Activated CD4-positive, alpha-beta memory T cell treated with anti-CD3 and anti-CD28 coated beads for 36 hours (primary cell): Measurements from ENCODE around the gene TUG1. TPM values are rescaled to one million over a fixed set of nuclear protein-coding genes. Genes with fewer than 3 reads are reported as not detected.

Source experiments
- CTCF ChIA-PET: fragments of 350-600 bp; sonication (Branson Sonifier 250); formaldehyde crosslinking; loops from one replicate; lab custom pipeline; 2021; ENCODE audit warnings: antibody characterized with exemption, inconsistent platforms; lab: Charles Lee
- POLR2A ChIA-PET: fragments of 350-600 bp; sonication (Branson Sonifier 250); formaldehyde crosslinking; loops from one replicate; lab custom pipeline; 2021; ENCODE audit warnings: antibody characterized with exemption; lab: Charles Lee
- DNase-seq: peaks from one replicate; pipeline ENCODE4 v3.0.0-alpha.2; 2020
- H3K27ac Mint-ChIP-seq: one replicate; pipeline ENCODE4 v1.8.0; 2021; ENCODE audit warnings: mixed read lengths
- H3K27me3 Mint-ChIP-seq: one replicate; pipeline ENCODE4 v1.8.0; 2021; ENCODE audit warnings: mixed read lengths
- H3K36me3 Mint-ChIP-seq: one replicate; pipeline ENCODE4 v1.8.0; 2021; ENCODE audit warnings: mixed read lengths
- H3K4me1 Mint-ChIP-seq: one replicate; pipeline ENCODE4 v1.8.0; 2021; ENCODE audit warnings: low read depth, mixed read lengths
- H3K4me3 Mint-ChIP-seq: one replicate; pipeline ENCODE4 v1.8.0; 2021; ENCODE audit warnings: mild to moderate bottlenecking, mixed read lengths
- H3K9me3 Mint-ChIP-seq: one replicate; pipeline ENCODE4 v1.8.0; 2021; ENCODE audit warnings: mixed read lengths
- intact Hi-C: fragments of 100-400 bp; cut with micrococcal nuclease; formaldehyde crosslinking; loops from one replicate; pipeline ENCODE4 v1.15.1; 2023
- total RNA-seq, 2 experiments: library from RNA; stranded (reverse); gene quantifications; one replicate each; pipeline ENCODE4 v1.2.3, GENCODE V29; 2021

TUG1 gene
- total RNA-seq, 2 experiments from 2014 or later: 35.6 to 38.3 TPM

- H3K36me3 Mint-ChIP-seq: peaks cover 46% of the 10 kb centered on the region
- H3K27me3 Mint-ChIP-seq: no peaks in the 10 kb centered on the region
- CTCF ChIA-PET: interaction anchor here (0.8 to 2.0 kb wide), 3 partner anchors 9 to 58 kb away, joined by 3 to 4 read pairs (median 3); partner anchors contain the start of gene TUG1
- DNase-seq: no peak
- POLR2A ChIA-PET: interaction anchor here (2.3 kb wide), 1 partner anchor 10 kb away, joined by 8 read pairs; the partner anchor contains the start of genes MORC2 and TUG1
- no peak overlapping the region for H3K27ac Mint-ChIP-seq
- no peak overlapping the region for H3K4me3 Mint-ChIP-seq
- H3K9me3 Mint-ChIP-seq: peaks cover 91% of the 10 kb centered on the region
- H3K4me1 Mint-ChIP-seq: peaks cover 3% of the 10 kb centered on the region
- intact Hi-C loops: no loop called here
Measured at GRCh38 chr22:30978304-30978962, 9.4 kb downstream of the TUG1 start.

DNA sequence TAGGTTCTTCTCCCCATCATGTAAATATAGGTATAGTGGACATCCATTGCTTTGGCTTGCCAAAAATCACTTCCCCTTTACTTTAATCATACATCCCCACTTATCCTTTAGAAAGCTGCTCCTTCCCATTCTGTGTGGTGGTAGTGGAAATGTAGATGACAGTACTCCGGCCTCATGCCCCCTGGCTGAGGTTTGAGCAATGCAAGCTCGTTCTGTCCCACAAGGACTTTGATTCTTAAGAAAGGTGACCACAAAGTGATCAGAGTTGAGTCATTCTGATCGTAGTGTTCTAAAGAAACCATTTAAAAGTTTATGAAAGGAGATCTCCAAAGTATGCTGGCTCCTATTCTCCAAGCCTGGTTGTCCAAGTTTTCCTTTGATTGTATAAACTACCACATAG lies 10.9 kb downstream of the TUG1 start:
- Mint-ChIP-seq H3K4me1 (peaks cover 3% of the 10 kb centered on the region), H3K9me3 (peaks cover 93% of the 10 kb centered on the region), H3K27me3 (no peaks in the 10 kb centered on the region), H3K4me3 (no peak overlapping the region), H3K36me3 (peaks cover 32% of the 10 kb centered on the region), H3K27ac (no peak overlapping the region)
- POLR2A ChIA-PET: interaction anchor here (2.3 kb wide), 1 partner anchor 11 kb away, joined by 8 read pairs; the partner anchor contains the start of genes MORC2 and TUG1
- intact Hi-C loops: no loop called here
- CTCF ChIA-PET: interaction anchor here (1.4 kb wide), 1 partner anchor 11 kb away, joined by 4 read pairs; the partner anchor contains the start of genes MORC2 and TUG1
- no peak for DNase-seq

- H3K27me3 Mint-ChIP-seq: no peaks in the 10 kb centered on the region
- ChIA-PET POLR2A (interaction anchor here (0.6 kb wide), 1 partner anchor 314 kb away, joined by 3 read pairs; no protein-coding TSS in a partner anchor), CTCF (no interaction called here)
- H3K27ac Mint-ChIP-seq: no peak overlapping the region
- DNase-seq: no peak
- H3K4me3 Mint-ChIP-seq: no peak overlapping the region
- peaks cover 3% of the 10 kb centered on the region for H3K4me1 Mint-ChIP-seq
- peaks cover 80% of the 10 kb centered on the region for H3K9me3 Mint-ChIP-seq
- intact Hi-C loops: no loop called here
- H3K36me3 Mint-ChIP-seq: peaks cover 10% of the 10 kb centered on the region
Measured at GRCh38 chr22:30982512-30982911, 13.4 kb downstream of the TUG1 start.

- ChIA-PET POLR2A (no interaction called here), CTCF (interaction anchor here (0.6 kb wide), 1 partner anchor 1004 kb away, joined by 3 read pairs; no protein-coding TSS in a partner anchor)
- Mint-ChIP-seq H3K9me3 (peaks cover 77% of the 10 kb centered on the region), H3K27ac (no peak overlapping the region), H3K27me3 (no peaks in the 10 kb centered on the region), H3K4me1 (peaks cover 3% of the 10 kb centered on the region), H3K4me3 (no peak overlapping the region), H3K36me3 (peaks cover 4% of the 10 kb centered on the region)
- intact Hi-C loops: no loop called here
- no peak for DNase-seq
Measured at GRCh38 chr22:30984317-30984716, 15.3 kb downstream of the TUG1 start.

DNA sequence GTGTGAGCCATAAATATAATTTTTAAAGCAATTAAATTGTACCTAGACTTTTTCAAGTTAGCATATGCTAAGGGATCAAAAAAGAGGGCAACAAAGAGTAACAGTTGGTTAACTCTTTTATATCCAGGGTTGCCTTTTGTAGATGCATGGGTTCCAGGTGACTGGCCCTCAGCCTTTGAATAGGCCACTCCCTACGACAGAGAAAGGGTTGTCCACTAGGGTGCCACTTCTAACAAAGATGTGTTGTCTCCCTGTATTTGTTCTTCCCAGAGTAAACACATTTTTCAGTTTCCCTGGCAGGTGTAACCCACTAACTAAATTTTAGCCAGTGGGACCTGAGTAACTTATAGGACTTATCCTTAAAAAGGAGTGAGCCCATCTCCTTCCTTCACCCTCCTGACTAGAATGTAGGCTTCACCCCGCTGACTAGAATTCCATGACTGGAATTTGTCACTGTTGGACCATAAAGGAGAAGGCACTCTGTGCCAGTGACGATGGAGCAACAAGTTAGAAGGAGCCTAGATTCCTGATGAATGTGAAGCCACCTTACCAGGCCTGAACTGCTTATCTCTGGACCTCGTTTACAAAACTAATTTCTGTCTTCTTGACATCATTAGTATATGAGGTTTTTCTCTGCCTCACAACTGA lies 16.6 kb downstream of the TUG1 start:
- Mint-ChIP-seq H3K36me3 (no peaks in the 10 kb centered on the region), H3K27me3 (no peaks in the 10 kb centered on the region), H3K27ac (no peak overlapping the region), H3K4me1 (no peaks in the 10 kb centered on the region), H3K4me3 (no peak overlapping the region), H3K9me3 (peaks cover 75% of the 10 kb centered on the region)
- CTCF ChIA-PET: no interaction called here
- DNase-seq: no peak
- POLR2A ChIA-PET: no interaction called here
- intact Hi-C loops: no loop called here

DNA sequence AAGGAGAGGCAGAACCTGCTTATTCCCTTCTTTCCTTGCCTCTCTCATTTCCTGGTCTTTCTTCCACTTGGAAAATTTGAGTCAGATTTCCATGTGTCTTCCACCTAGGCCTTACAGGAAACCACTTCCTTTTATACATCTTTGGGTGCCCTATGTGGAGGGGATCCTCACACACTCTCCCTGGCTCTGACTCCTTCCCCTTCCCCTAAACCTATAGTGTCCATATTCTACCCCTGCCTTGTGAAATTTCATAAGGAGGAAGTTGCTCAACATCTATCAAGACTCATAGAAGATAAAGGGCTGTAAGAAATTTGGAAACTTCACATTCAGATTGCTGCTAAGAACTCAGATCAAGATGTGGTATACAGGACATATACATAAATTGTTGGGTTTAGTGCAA lies 20.4 kb downstream of the TUG1 start:
- Mint-ChIP-seq H3K9me3 (peaks cover 46% of the 10 kb centered on the region), H3K4me1 (no peaks in the 10 kb centered on the region), H3K36me3 (peaks cover 2% of the 10 kb centered on the region), H3K4me3 (no peak overlapping the region), H3K27me3 (peaks cover 3% of the 10 kb centered on the region), H3K27ac (no peak overlapping the region)
- intact Hi-C loops: no loop called here
- CTCF ChIA-PET: no interaction called here
- POLR2A ChIA-PET: no interaction called here
- no peak for DNase-seq

GRCh38 chr22:30990690-30991089 lies 21.6 kb downstream of the TUG1 start:
- peaks cover 3% of the 10 kb centered on the region for H3K27me3 Mint-ChIP-seq
- ChIA-PET POLR2A (no interaction called here), CTCF (interaction anchor here (0.6 kb wide), 1 partner anchor 71 kb away, joined by 3 read pairs; no protein-coding TSS in a partner anchor)
- peaks cover 39% of the 10 kb centered on the region for H3K9me3 Mint-ChIP-seq
- H3K36me3 Mint-ChIP-seq: peaks cover 2% of the 10 kb centered on the region
- H3K27ac Mint-ChIP-seq: no peak overlapping the region
- no peak overlapping the region for H3K4me3 Mint-ChIP-seq
- intact Hi-C loops: no loop called here
- no peak for DNase-seq
- H3K4me1 Mint-ChIP-seq: no peaks in the 10 kb centered on the region

DNA sequence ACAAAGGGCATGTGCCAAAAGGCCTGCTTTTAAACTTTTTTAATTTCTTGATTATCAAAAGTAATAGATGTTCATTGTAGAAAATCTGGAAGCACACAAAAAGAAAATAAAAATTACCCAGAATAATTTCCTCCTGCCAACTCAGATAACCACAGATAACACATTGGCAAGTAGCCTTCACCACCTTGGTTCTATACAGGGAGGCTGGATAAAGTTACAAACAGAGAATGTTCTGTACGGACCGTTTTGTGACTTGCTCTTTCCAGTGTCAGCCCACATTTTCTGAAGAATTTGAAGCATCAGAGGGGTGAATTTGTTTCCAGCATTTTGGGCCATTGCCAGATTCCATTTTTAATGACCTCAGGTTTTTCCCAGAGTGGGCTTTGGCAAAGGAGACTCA lies 23.5 kb downstream of the TUG1 start:
- intact Hi-C loops: no loop called here
- POLR2A ChIA-PET: no interaction called here
- no peak for DNase-seq
- Mint-ChIP-seq H3K4me1 (no peaks in the 10 kb centered on the region), H3K27me3 (peaks cover 3% of the 10 kb centered on the region), H3K27ac (no peak overlapping the region), H3K36me3 (peaks cover 2% of the 10 kb centered on the region), H3K4me3 (no peak overlapping the region), H3K9me3 (peaks cover 29% of the 10 kb centered on the region)
- CTCF ChIA-PET: no interaction called here

DNA sequence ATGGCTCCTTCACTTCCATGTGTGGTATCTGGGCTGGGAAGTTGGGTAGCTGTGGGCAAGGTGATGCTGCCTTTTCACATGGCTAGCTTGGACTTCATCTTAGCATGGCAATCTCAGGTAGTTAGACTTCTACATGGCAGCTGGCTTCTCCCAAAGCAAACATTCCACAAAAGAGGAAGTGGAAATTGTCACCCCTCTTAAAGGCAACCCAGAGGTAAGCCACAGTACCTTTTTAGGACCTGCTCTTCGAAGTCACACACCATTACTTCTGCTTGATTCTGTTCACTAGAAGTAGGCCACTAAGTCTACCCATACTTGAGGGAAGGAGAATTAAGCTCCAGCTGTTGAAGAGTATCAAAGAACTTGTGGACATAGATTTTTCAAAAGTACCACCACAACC lies 25.9 kb downstream of the TUG1 start:
- no peaks in the 10 kb centered on the region for H3K4me1 Mint-ChIP-seq
- POLR2A ChIA-PET: interaction anchor here (0.9 kb wide), 1 partner anchor 26 kb away, joined by 3 read pairs; the partner anchor contains the start of gene TUG1
- intact Hi-C loops: no loop called here
- H3K36me3 Mint-ChIP-seq: peaks cover 2% of the 10 kb centered on the region
- H3K9me3 Mint-ChIP-seq: peaks cover 12% of the 10 kb centered on the region
- no peak overlapping the region for H3K27ac Mint-ChIP-seq
- H3K4me3 Mint-ChIP-seq: no peak overlapping the region
- H3K27me3 Mint-ChIP-seq: peaks cover 3% of the 10 kb centered on the region
- DNase-seq: no peak
- CTCF ChIA-PET: interaction anchor here (0.6 kb wide), 1 partner anchor 75 kb away, joined by 5 read pairs; no protein-coding TSS in a partner anchor

- intact Hi-C loops: no loop called here
- ChIA-PET POLR2A (no interaction called here), CTCF (no interaction called here)
- Mint-ChIP-seq H3K4me3 (no peak overlapping the region), H3K9me3 (peaks cover 3% of the 10 kb centered on the region), H3K27ac (no peak overlapping the region), H3K36me3 (peaks cover 2% of the 10 kb centered on the region), H3K4me1 (no peaks in the 10 kb centered on the region), H3K27me3 (peaks cover 5% of the 10 kb centered on the region)
- DNase-seq: no peak
Measured at GRCh38 chr22:30996462-30996861, 27.4 kb downstream of the TUG1 start.

DNA sequence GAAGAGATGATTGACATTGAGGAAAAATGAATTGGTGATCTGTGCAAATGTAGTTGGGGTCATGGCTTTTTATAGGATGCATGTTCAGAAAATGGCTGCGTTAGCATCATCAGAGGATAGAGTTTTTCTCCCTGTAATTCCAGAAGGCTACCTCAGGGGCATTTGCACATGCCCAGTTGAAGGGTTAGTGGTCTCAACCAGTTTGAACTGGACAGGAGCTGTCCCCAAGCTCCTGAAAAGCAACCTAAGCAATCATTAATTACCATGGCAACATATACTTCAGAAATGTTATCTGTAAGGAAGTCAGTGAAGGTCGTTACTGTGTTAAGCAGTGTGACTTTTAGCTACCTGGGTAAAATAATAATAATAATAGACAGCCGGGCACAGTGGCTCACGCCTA lies 29.3 kb downstream of the TUG1 start:
- ChIA-PET CTCF (no interaction called here), POLR2A (no interaction called here)
- Mint-ChIP-seq H3K4me1 (no peaks in the 10 kb centered on the region), H3K4me3 (no peak overlapping the region), H3K27me3 (peaks cover 5% of the 10 kb centered on the region), H3K9me3 (no peaks in the 10 kb centered on the region), H3K36me3 (no peaks in the 10 kb centered on the region), H3K27ac (no peak overlapping the region)
- intact Hi-C loops: no loop called here
- no peak for DNase-seq

GRCh38 chr22:31001124-31001770 lies 32.2 kb downstream of the TUG1 start:
- Mint-ChIP-seq H3K36me3 (no peaks in the 10 kb centered on the region), H3K9me3 (peaks cover 9% of the 10 kb centered on the region), H3K4me3 (no peak overlapping the region), H3K27ac (no peak overlapping the region), H3K27me3 (peaks cover 5% of the 10 kb centered on the region), H3K4me1 (no peaks in the 10 kb centered on the region)
- no peak for DNase-seq
- intact Hi-C loops: no loop called here
- POLR2A ChIA-PET: no interaction called here
- CTCF ChIA-PET: no interaction called here
